ENCODE results near the gene TMEM120B. TPM values are rescaled to one million over a fixed set of nuclear protein-coding genes. Genes with fewer than 3 reads are reported as not detected.
"Not testable (repeated sequence)": the region's sequence is repeated elsewhere in the genome, so short reads cannot be mapped to it uniquely, and the experiment has no call there.

Gene TMEM120B
- total RNA-seq, 1 donor from 2014 or later, result 7.2 TPM

- no peak for DNase-seq
Measured at GRCh38 chr12:121709478-121709961, 3.0 kb upstream of the TMEM120B start.

GRCh38 chr12:121711361-121712189 is 977 bp upstream of the TMEM120B start:
- no peak for DNase-seq

- DNase-seq, result peak; percentile 82
Measured at GRCh38 chr12:121712190-121712460, 427 bp upstream of the TMEM120B start.

GRCh38 chr12:121713257-121713777 is 765 bp downstream of the TMEM120B start:
- no peak for DNase-seq

GRCh38 chr12:121713793-121714192 is 1.2 kb downstream of the TMEM120B start:
- no peak for DNase-seq

- DNase-seq, result not testable (repeated sequence)
Measured at GRCh38 chr12:121715055-121715454, 2.5 kb downstream of the TMEM120B start.

- DNase-seq, result no peak
Measured at GRCh38 chr12:121715862-121716435, 3.4 kb downstream of the TMEM120B start.

- no peak for DNase-seq
Measured at GRCh38 chr12:121717041-121717699, 4.6 kb downstream of the TMEM120B start.

- DNase-seq, result no peak
Measured at GRCh38 chr12:121718653-121719239, 6.2 kb downstream of the TMEM120B start.

GRCh38 chr12:121719926-121720414 is 7.4 kb downstream of the TMEM120B start:
- no peak for DNase-seq

GRCh38 chr12:121720762-121721161 is 8.2 kb downstream of the TMEM120B start:
- DNase-seq, result no peak

- no peak for DNase-seq
Measured at GRCh38 chr12:121722511-121722910, 10.0 kb downstream of the TMEM120B start.

GRCh38 chr12:121723200-121723599 is 10.6 kb downstream of the TMEM120B start:
- DNase-seq, result no peak

GRCh38 chr12:121724925-121725324 is 12.4 kb downstream of the TMEM120B start:
- no peak for DNase-seq

GRCh38 chr12:121725423-121725822 is 12.9 kb downstream of the TMEM120B start:
- no peak for DNase-seq

GRCh38 chr12:121729021-121729420 is 16.5 kb downstream of the TMEM120B start:
- no peak for DNase-seq

GRCh38 chr12:121731473-121731872 is 18.9 kb downstream of the TMEM120B start:
- no peak for DNase-seq

- no peak for DNase-seq
Measured at GRCh38 chr12:121733849-121734248, 21.3 kb downstream of the TMEM120B start.

GRCh38 chr12:121738340-121738858 is 25.8 kb downstream of the TMEM120B start:
- DNase-seq, result no peak

GRCh38 chr12:121740847-121741246 is 28.3 kb downstream of the TMEM120B start:
- no peak for DNase-seq

GRCh38 chr12:121741743-121742142 is 29.2 kb downstream of the TMEM120B start:
- no peak for DNase-seq

- DNase-seq, result not testable (repeated sequence)
Measured at GRCh38 chr12:121745545-121745944, 33.0 kb downstream of the TMEM120B start.
